Caki2 (cell line): ENCODE measurements around the gene ENTPD2. TPM values are rescaled to one million over a fixed set of nuclear protein-coding genes. Genes with fewer than 3 reads are reported as not detected.

ENCODE experiments used
- DNase-seq: peaks from one replicate; pipeline ENCODE4 v3.0.0-alpha.2; 2015; ENCODE audit warnings: low read depth
- in situ Hi-C: cut with HindIII; loops from 2 replicates; pipeline ENCODE4 v1.10.0; 2016; ENCODE audit warnings: low sequenced_read_pairs, low pct_unique_long_range_greater_than_20kb, mixed read lengths
- total RNA-seq: library from RNA; depleted of rRNA; stranded (reverse); fragments of >200 nt; shearing (Covaris generic); gene quantifications from 2 replicates; pipeline ENCODE4 v1.2.3, GENCODE V29; 2014; ENCODE audit warnings: low replicate concordance; rRNA removed

The ENTPD2 gene
- not detected in 2 replicates for total RNA-seq

GRCh38 chr9:137053944-137054931 is at the start of gene ENTPD2:
TSS of gene ENTPD2 (minus strand) at chr9:137054061. CDS start at chr9:137053997, 64 bp downstream.
- DNase-seq: no peak
- in situ Hi-C loops: no loop called here

- in situ Hi-C loops: no loop called here
- no peak for DNase-seq
Observed at GRCh38 chr9:137103206-137103999, 49.5 kb upstream of the ENTPD2 start.

GRCh38 chr9:137099231-137099630 is 45.4 kb upstream of the ENTPD2 start:
- in situ Hi-C loops: no loop called here
- DNase-seq: no peak

GRCh38 chr9:137097761-137098462 is 44.1 kb upstream of the ENTPD2 start:
- DNase-seq: no peak
- in situ Hi-C loops: no loop called here

GRCh38 chr9:137096785-137097546 is 43.1 kb upstream of the ENTPD2 start:
- in situ Hi-C loops: no loop called here
- DNase-seq: no peak

- in situ Hi-C loops: no loop called here
- DNase-seq: no peak
Observed at GRCh38 chr9:137095664-137096517, 42.0 kb upstream of the ENTPD2 start.

GRCh38 chr9:137089232-137089947 is 35.5 kb upstream of the ENTPD2 start:
- no peak for DNase-seq
- in situ Hi-C loops: no loop called here

GRCh38 chr9:137088121-137088520 is 34.3 kb upstream of the ENTPD2 start:
- DNase-seq: no peak

GRCh38 chr9:137087409-137087925 is 33.6 kb upstream of the ENTPD2 start:
- in situ Hi-C loops: no loop called here

More at GRCh38 chr9:137088121-137088520, 34.3 kb upstream of the ENTPD2 start:
- in situ Hi-C loops: no loop called here

GRCh38 chr9:137086531-137087408 is 32.9 kb upstream of the ENTPD2 start, which contains the start of gene MAN1B1:
TSS of gene MAN1B1 (plus strand) at chr9:137086985. CDS start at chr9:137087000, 15 bp downstream.
- DNase-seq: peak; percentile 99
- in situ Hi-C loops: no loop called here

More at GRCh38 chr9:137087409-137087925, 33.6 kb upstream of the ENTPD2 start:
- no peak for DNase-seq

GRCh38 chr9:137085920-137086530 is 32.2 kb upstream of the ENTPD2 start:
- in situ Hi-C loops: no loop called here
- DNase-seq: no peak

- in situ Hi-C loops: no loop called here
- DNase-seq: no peak
Observed at GRCh38 chr9:137084526-137084925, 30.7 kb upstream of the ENTPD2 start.

- in situ Hi-C loops: no loop called here
- DNase-seq: peak; percentile 97
Observed at GRCh38 chr9:137083394-137084004, 29.6 kb upstream of the ENTPD2 start.

- in situ Hi-C loops: no loop called here
- DNase-seq: no peak
Observed at GRCh38 chr9:137082925-137083290, 29.0 kb upstream of the ENTPD2 start.
